Vagina (tissue), 2 donors: ENCODE results near the gene ANOS1. TPM values are rescaled to one million over a fixed set of nuclear protein-coding genes. Genes with fewer than 3 reads are reported as not detected.
"Not testable (repeated sequence)": the region's sequence is repeated elsewhere in the genome, so short reads cannot be mapped to it uniquely, and the experiment has no call there.

ENCODE experiments used
- DNase-seq, 2 donors: peaks; one replicate each; pipeline ENCODE4 v3.0.0-alpha.2; 2017; ENCODE audit errors: extremely low spot score in 2 of 2
- H3K27ac ChIP-seq: fragments of 200-600 bp; sonication (generic); one replicate; pipeline ENCODE4 v1.5.1; 2019
- H3K27me3 ChIP-seq: fragments of 200-600 bp; sonication (generic); one replicate; pipeline ENCODE4 v1.5.1; 2019
- H3K36me3 ChIP-seq, 2 donors: fragments of 200-600 bp; sonication (generic); one replicate each; pipeline ENCODE4 v1.5.1; 2017 to 2019
- H3K4me1 ChIP-seq: fragments of 200-600 bp; sonication (generic); one replicate; pipeline ENCODE4 v1.5.1; 2019
- H3K4me3 ChIP-seq, 2 donors: fragments of 200-600 bp; sonication (generic); 1 replicate in 1 of 2; 2 replicates in 1 of 2; pipeline ENCODE4 v1.5.1; 2016 to 2019
- H3K9me3 ChIP-seq: fragments of 200-600 bp; sonication (generic); one replicate; pipeline ENCODE4 v1.5.1; 2019
- CTCF ChIP-seq, 3 experiments: fragments of 450-650 bp in 2 of 3; fragments of 200-600 bp in 1 of 3; sonication (generic) in 1 of 3; IDR thresholded peaks; one replicate each; pipeline ENCODE4 v1.5.1; 2017 to 2019; ENCODE audit warnings: antibody characterized with exemption in 3 of 3, mild to moderate bottlenecking in 2 of 3, moderate library complexity in 2 of 3
- POLR2A ChIP-seq, 2 donors: fragments of 450-650 bp; IDR thresholded peaks; one replicate each; pipeline ENCODE4 v1.6.1; 2017; ENCODE audit warnings: antibody characterized with exemption in 2 of 2, mild to moderate bottlenecking in 2 of 2, moderate library complexity in 2 of 2
- POLR2AphosphoS5 ChIP-seq, 2 donors: sonication (generic); formaldehyde crosslinking; IDR thresholded peaks; one replicate each; pipeline ENCODE4 v1.9.0; 2017; ENCODE audit warnings: antibody characterized with exemption in 2 of 2, mild to moderate bottlenecking in 2 of 2, low read depth in 1 of 2; ENCODE audit not compliant: insufficient read depth in 1 of 2
- intact Hi-C: fragments of 100-400 bp; cut with DNase I; formaldehyde crosslinking; loops from one replicate; pipeline ENCODE4 v1.15.1; 2023
- total RNA-seq: library from RNA; depleted of rRNA; stranded (reverse); fragments of >200 nt; gene quantifications from one replicate; pipeline ENCODE4 v1.2.3, GENCODE V29; 2016

The ANOS1 gene
- total RNA-seq, 1 donor from 2014 or later: 3.2 TPM

GRCh38 chrX:8520791-8521190 lies 211.1 kb downstream of the ANOS1 start:
- no peaks in the 10 kb centered on the region for H3K27me3 ChIP-seq
- intact Hi-C loops: no loop called here
- no peaks in the 10 kb centered on the region for H3K36me3 ChIP-seq
- no peak overlapping the region for H3K4me3 ChIP-seq
- no peaks in the 10 kb centered on the region for H3K4me1 ChIP-seq
- TF ChIP-seq POLR2A (IDR thresholded peaks at IDR 0.05) (no peak), POLR2AphosphoS5 (IDR thresholded peaks at IDR 0.05; ENCODE audit: insufficient read depth in 1 of 2, low read depth in 1 of 2) (no peak), CTCF (IDR thresholded peaks at IDR 0.05) (no peak)
- no peaks in the 10 kb centered on the region for H3K9me3 ChIP-seq
- H3K27ac ChIP-seq: no peak overlapping the region
- no peak for DNase-seq

GRCh38 chrX:8520178-8520577 lies 211.8 kb downstream of the ANOS1 start:
- Histone ChIP-seq H3K27me3 (no peaks in the 10 kb centered on the region), H3K9me3 (no peaks in the 10 kb centered on the region), H3K4me1 (no peaks in the 10 kb centered on the region), H3K4me3 (no peak overlapping the region), H3K27ac (no peak overlapping the region), H3K36me3 (no peaks in the 10 kb centered on the region)
- no peak for TF ChIP-seq CTCF (IDR thresholded peaks at IDR 0.05)
- TF ChIP-seq POLR2A (IDR thresholded peaks at IDR 0.05): no peak
- TF ChIP-seq POLR2AphosphoS5 (IDR thresholded peaks at IDR 0.05; ENCODE audit: insufficient read depth in 1 of 2, low read depth in 1 of 2): no peak
- DNase-seq: no peak
- intact Hi-C loops: no loop called here

GRCh38 chrX:8504451-8504850 lies 227.5 kb downstream of the ANOS1 start:
- no peaks in the 10 kb centered on the region for H3K27me3 ChIP-seq
- DNase-seq: no peak
- no peak overlapping the region for H3K27ac ChIP-seq
- no peaks in the 10 kb centered on the region for H3K9me3 ChIP-seq
- TF ChIP-seq POLR2A (IDR thresholded peaks at IDR 0.05) (no peak), CTCF (IDR thresholded peaks at IDR 0.05) (no peak), POLR2AphosphoS5 (IDR thresholded peaks at IDR 0.05; ENCODE audit: insufficient read depth in 1 of 2, low read depth in 1 of 2) (no peak)
- H3K4me3 ChIP-seq: no peak overlapping the region
- intact Hi-C loops: no loop called here
- no peaks in the 10 kb centered on the region for H3K36me3 ChIP-seq
- no peaks in the 10 kb centered on the region for H3K4me1 ChIP-seq

GRCh38 chrX:8502101-8502500 lies 229.8 kb downstream of the ANOS1 start:
- H3K36me3 ChIP-seq, H3K27me3 ChIP-seq, DNase-seq, H3K27ac ChIP-seq, H3K4me3 ChIP-seq, H3K9me3 ChIP-seq, H3K4me1 ChIP-seq, intact Hi-C loops: not testable (repeated sequence)

GRCh38 chrX:8500203-8500602 lies 231.7 kb downstream of the ANOS1 start:
- Histone ChIP-seq H3K27ac (no peak overlapping the region), H3K4me3 (no peak overlapping the region), H3K4me1 (no peaks in the 10 kb centered on the region), H3K36me3 (no peaks in the 10 kb centered on the region), H3K27me3 (no peaks in the 10 kb centered on the region), H3K9me3 (no peaks in the 10 kb centered on the region)
- intact Hi-C loops: no loop called here
- TF ChIP-seq POLR2A (IDR thresholded peaks at IDR 0.05) (no peak), CTCF (IDR thresholded peaks at IDR 0.05) (no peak), POLR2AphosphoS5 (IDR thresholded peaks at IDR 0.05; ENCODE audit: insufficient read depth in 1 of 2, low read depth in 1 of 2) (no peak)
- DNase-seq: no peak

GRCh38 chrX:8495036-8495435 lies 236.9 kb downstream of the ANOS1 start:
- H3K4me1 ChIP-seq, H3K4me3 ChIP-seq, H3K27me3 ChIP-seq, H3K9me3 ChIP-seq, H3K27ac ChIP-seq, H3K36me3 ChIP-seq, DNase-seq, intact Hi-C loops: not testable (repeated sequence)
